Activated CD4-positive, alpha-beta T cell treated with anti-CD3 and anti-CD28 coated beads for 1 hour (primary cell): Measurements from ENCODE around the gene HTR1D.

Experiments
- DNase-seq: peaks from one replicate; pipeline ENCODE4 v3.0.0-alpha.2; 2020

The HTR1D gene

GRCh38 chr1:23178950-23179349, 38.4 kb downstream of the HTR1D start:
- no peak for DNase-seq

GRCh38 chr1:23178414-23178813, 38.9 kb downstream of the HTR1D start:
- no peak for DNase-seq

GRCh38 chr1:23177438-23178380, 39.6 kb downstream of the HTR1D start:
- DNase-seq, result peak; percentile 26

- no peak for DNase-seq
Observed at GRCh38 chr1:23177031-23177430, 40.3 kb downstream of the HTR1D start.

GRCh38 chr1:23174426-23175110, 42.7 kb downstream of the HTR1D start:
- no peak for DNase-seq

GRCh38 chr1:23171181-23171755, 46.0 kb downstream of the HTR1D start:
- no peak for DNase-seq

- DNase-seq, result no peak
Observed at GRCh38 chr1:23169727-23170335, 47.5 kb downstream of the HTR1D start.

- DNase-seq, result no peak
Observed at GRCh38 chr1:23169195-23169575, 48.1 kb downstream of the HTR1D start.

- DNase-seq, result peak; percentile 86
Observed at GRCh38 chr1:23168445-23169194, 48.7 kb downstream of the HTR1D start, which contains the start of gene LUZP1. LUZP1 (minus strand) TSS chr1:23168856.

DNA sequence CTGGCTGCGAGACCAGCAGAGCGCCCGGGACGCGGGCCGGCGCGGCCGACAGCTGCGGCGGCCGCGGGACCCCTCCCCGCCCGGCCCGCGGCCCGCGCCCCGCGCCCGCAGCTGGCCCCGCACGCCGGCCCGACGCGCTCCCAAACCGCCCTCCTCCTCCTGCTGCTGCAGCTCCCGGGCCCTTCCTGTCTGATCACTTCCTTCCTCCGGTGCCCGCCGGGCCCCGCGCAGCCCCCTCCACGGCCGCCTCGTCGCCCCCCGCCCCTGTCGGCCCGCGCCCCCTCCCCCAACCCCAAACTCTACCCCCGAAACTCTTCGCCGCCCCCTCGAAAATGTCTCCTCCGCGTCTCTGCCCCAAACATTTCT, 49.2 kb downstream of the HTR1D start:
- DNase-seq, result no peak

GRCh38 chr1:23167353-23168078, 49.8 kb downstream of the HTR1D start:
- DNase-seq, result peak; percentile 14

- no peak for DNase-seq
Observed at GRCh38 chr1:23166854-23167253, 50.4 kb downstream of the HTR1D start.

- DNase-seq, result no peak
Observed at GRCh38 chr1:23163395-23163794, 53.9 kb downstream of the HTR1D start.

DNA sequence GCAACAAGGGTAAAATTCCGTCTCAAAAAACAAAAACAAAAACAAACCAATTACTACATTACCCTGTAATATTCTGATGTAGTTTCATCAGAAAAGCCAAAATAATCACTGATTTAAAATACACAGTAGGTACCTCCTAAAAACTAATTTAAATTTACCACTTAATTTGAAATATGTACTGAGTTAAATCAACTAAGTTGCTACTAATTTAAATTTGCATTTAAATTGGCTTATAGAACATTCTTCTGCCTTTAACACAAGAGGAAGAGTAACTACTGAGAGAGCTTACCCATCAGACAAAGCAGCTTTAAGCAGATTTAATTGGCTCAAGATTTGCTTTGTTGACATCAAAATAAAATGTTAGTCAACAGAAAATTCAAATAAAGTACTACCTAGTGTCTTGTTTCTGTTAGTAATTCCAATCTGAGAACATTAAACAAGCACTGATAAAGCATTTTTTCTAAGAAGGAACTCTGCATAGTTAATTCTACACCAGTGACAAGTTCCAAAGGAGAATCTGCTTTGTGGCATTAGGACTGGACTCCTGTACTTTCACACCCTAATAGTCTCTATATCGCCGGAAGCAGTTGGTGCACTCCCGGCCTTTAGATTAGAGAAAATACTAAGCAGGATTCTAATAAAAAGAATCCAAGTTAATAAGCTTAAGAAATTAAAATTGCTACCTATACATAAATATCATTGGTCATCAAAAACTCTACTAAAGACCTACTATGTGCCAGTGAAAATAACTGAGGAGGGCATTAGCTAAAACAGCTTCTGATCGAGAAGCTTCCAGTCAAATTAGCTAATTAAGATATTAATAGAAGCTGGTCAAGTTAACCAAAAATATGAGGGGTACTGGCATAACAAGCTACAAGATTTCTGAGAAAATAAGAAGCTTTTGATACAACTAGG, 57.1 kb downstream of the HTR1D start:
- DNase-seq, result no peak

- no peak for DNase-seq
Observed at GRCh38 chr1:23156940-23157339, 60.4 kb downstream of the HTR1D start.

GRCh38 chr1:23152966-23153684, 64.2 kb downstream of the HTR1D start:
- no peak for DNase-seq

GRCh38 chr1:23150742-23151141, 66.6 kb downstream of the HTR1D start:
- DNase-seq, result no peak

DNA sequence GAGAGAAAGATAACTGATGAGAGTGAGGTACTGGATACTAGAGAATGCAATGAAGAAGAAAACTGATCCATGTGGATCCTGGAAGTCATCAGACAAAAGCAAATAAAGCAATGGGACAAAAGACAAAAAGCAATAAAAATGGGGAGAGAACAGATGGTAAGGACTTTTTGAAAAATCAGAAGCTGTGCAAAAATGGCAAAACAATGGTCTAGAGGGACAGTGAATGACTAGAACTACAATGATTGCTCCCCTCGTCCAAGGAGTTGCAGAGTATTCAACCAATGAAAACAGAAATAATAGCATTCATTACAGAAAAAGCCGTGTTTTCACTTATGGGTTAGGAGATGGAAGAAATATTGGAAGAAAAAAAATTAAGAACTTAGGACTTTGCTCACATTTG, 67.2 kb downstream of the HTR1D start:
- DNase-seq, result no peak

GRCh38 chr1:23149114-23149513, 68.2 kb downstream of the HTR1D start:
- no peak for DNase-seq

DNA sequence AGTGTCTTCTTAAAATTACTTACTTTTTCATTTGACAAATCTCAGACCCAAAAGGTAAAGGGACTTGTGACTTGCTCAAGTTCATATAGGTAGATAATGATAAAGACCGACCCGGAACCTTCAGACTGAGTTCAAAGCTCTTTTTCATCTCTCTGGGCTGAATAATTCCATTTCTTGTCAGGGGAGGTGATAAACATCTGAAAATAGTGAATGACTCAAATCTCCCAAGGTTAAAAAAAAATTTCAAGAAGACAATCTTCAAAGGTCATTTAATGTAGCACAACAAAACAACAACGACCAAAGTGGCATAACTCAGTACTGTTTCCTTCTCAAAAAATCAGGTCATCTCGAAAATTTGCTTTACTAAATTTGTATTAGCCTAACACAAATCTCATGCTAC, 69.2 kb downstream of the HTR1D start:
- DNase-seq, result no peak
